AG04450 (cell line): ENCODE measurements around the gene COPRS. TPM values are rescaled to one million over a fixed set of nuclear protein-coding genes. Genes with fewer than 3 reads are reported as not detected.
"Not testable (repeated sequence)": the region's sequence is repeated elsewhere in the genome, so short reads cannot be mapped to it uniquely, and the experiment has no call there.

Experiments
- CTCF ChIA-PET: fragments of 300-600, 350-600 bp; formaldehyde crosslinking; extraction: SDS; loops from one replicate; lab custom pipeline; 2022; ENCODE audit warnings: antibody characterized with exemption, inconsistent platforms; lab: Charles Lee
- POLR2A ChIA-PET: fragments of 350-600 bp; formaldehyde crosslinking; extraction: SDS; loops from one replicate; lab custom pipeline; 2021; ENCODE audit warnings: antibody characterized with exemption, inconsistent platforms; lab: Yijun Ruan, JAX
- DNase-seq: peaks from one replicate; pipeline ENCODE4 v3.0.0-alpha.2; 2011; ENCODE audit warnings: low read depth, low spot score
- H3K27ac ChIP-seq: one replicate; pipeline ENCODE4 v1.5.1; 2012; ENCODE audit warnings: low read depth, low read length, control low read depth
- H3K27me3 ChIP-seq: one replicate; pipeline ENCODE4 v1.6.0; 2012; ENCODE audit warnings: low read length; ENCODE audit not compliant: control insufficient read depth, insufficient read depth
- H3K4me3 ChIP-seq: 2 replicates; pipeline ENCODE4 v1.5.1; 2011; ENCODE audit warnings: mild to moderate bottlenecking, low read depth, low read length, control low read depth
- H3K9me3 ChIP-seq: 2 replicates; pipeline ENCODE4 v1.5.1; 2012; ENCODE audit warnings: low read length; ENCODE audit not compliant: control insufficient read depth, insufficient read depth
- polyA plus RNA-seq: library from polyadenylated mRNA; depleted of rRNA; stranded (reverse); fragments of >200 nt; gene quantifications from 2 replicates; pipeline ENCODE4 v1.2.3, GENCODE V29; 2011
- TF ChIP-seq, protein P1 (sequence below): IDR thresholded peaks from 2 replicates; pipeline ENCODE4 v1.5.1; 2011; ENCODE audit warnings: low read depth, low read length, control low read depth, inconsistent platforms

COPRS gene
- polyA plus RNA-seq, 1 experiment = 61.1 TPM

DNA sequence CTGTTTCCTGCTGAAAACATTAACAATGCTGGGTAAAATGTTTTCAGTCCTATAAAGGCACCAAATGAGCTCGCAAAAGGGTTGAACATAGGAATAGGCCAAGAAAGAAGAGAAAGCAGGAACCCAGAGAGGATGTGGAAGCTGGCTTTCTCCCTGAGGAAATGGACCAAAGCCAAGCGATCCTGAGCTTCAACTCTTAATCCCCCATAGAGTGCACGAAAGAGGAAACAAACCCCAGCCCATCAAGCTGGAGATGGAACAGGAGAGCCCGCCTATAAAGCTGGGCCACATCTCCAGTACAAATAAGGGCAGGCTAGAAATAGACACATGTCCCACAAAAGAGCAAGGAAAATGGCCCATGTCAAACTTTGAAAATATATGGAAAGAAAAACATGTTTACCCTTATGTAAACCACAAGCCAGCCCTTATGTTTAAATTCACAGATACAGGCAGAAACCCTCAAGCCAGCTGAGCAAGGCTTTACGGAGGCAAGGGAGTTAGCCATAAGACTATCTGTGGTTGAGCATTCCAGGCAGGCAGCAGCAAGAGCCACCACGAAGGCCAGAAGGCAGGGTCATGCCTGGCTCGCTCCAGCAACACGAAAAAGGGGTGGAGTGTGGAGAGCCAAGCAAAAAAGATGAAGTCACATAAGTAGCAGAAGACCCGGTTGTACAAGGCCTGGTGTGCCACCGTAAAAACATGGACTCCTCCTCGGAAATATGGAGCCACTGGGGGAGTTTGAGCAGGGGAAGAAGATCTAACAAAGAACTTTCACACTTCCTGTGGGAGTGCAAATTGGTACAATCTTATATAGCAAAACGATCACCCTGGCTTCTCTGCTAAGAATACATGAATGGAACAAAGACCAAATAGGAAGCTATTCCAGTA is 27.8 kb downstream of the COPRS start:
- Histone ChIP-seq H3K4me3 (no peak overlapping the region), H3K27ac (peak overlapping the region; percentile 52), H3K9me3 (peaks cover 7% of the 10 kb centered on the region), H3K27me3 (no peaks in the 10 kb centered on the region)
- ChIA-PET CTCF (interaction anchor here (2.4 kb wide), 1 partner anchor 11 kb away, joined by 17 read pairs; no protein-coding TSS in a partner anchor), POLR2A (no interaction called here)
- no peak for DNase-seq
- TF ChIP-seq, protein P1, sequence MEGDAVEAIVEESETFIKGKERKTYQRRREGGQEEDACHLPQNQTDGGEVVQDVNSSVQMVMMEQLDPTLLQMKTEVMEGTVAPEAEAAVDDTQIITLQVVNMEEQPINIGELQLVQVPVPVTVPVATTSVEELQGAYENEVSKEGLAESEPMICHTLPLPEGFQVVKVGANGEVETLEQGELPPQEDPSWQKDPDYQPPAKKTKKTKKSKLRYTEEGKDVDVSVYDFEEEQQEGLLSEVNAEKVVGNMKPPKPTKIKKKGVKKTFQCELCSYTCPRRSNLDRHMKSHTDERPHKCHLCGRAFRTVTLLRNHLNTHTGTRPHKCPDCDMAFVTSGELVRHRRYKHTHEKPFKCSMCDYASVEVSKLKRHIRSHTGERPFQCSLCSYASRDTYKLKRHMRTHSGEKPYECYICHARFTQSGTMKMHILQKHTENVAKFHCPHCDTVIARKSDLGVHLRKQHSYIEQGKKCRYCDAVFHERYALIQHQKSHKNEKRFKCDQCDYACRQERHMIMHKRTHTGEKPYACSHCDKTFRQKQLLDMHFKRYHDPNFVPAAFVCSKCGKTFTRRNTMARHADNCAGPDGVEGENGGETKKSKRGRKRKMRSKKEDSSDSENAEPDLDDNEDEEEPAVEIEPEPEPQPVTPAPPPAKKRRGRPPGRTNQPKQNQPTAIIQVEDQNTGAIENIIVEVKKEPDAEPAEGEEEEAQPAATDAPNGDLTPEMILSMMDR = no peak

DNA sequence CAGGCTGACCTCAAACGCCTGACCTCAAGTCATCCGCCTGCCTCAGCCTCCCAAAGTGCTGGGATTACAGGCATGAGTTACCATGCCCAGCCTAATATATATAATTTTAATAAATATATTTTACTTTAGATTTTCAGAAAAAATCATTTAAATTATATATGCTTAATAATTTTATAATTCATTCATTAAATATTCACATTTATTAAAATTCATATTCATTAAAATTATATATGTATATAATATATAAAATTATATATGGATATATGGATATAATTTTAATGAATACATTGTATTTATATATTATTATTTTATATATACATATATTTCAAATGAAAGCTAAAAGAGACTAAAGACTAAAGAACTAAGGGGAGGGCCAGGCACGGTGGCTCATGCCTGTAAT is 29.4 kb downstream of the COPRS start:
- POLR2A ChIA-PET = interaction anchor here (0.6 kb wide), 1 partner anchor 220 kb away, joined by 4 read pairs; no protein-coding TSS in a partner anchor

DNA sequence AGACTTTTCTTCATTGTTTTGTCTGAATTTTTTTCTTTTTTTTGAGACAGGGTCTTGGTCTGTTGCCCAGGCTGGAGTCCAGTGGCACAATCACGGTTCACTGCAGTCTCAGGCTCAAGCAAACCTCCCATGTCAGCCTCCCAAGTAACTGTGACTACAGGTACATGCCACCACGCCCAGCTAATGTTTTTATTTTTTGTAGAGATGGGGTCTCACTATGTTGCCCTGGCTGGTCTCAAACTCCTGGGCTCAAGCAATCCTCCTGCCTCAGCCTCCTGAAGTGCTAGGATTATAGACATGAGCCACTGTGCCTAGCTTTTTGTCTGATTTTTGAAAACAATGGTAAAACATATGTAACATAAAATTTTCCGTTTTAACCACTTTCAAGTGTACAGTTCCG is 30.1 kb downstream of the COPRS start:
- POLR2A ChIA-PET, DNase-seq, H3K4me3 ChIP-seq, H3K9me3 ChIP-seq, H3K27ac ChIP-seq, H3K27me3 ChIP-seq: not testable (repeated sequence)
- CTCF ChIA-PET = interaction anchor here (2.0 kb wide), 1 partner anchor 14 kb away, joined by 6 read pairs; no protein-coding TSS in a partner anchor

More for the DNA sequence above, 29.4 kb downstream of the COPRS start:
- no peak for DNase-seq
- Histone ChIP-seq H3K9me3 (peaks cover 7% of the 10 kb centered on the region), H3K27ac (no peak overlapping the region), H3K27me3 (no peaks in the 10 kb centered on the region), H3K4me3 (no peak overlapping the region)
- CTCF ChIA-PET = interaction anchor here (2.0 kb wide), 1 partner anchor 13 kb away, joined by 6 read pairs; no protein-coding TSS in a partner anchor
- TF ChIP-seq, protein P1 = no peak

- POLR2A ChIA-PET = interaction anchor here (0.6 kb wide), 1 partner anchor 486 kb away, joined by 3 read pairs; no protein-coding TSS in a partner anchor
- H3K27me3 ChIP-seq = no peaks in the 10 kb centered on the region
- CTCF ChIA-PET = interaction anchor here (1.4 kb wide), 1 partner anchor 17 kb away, joined by 4 read pairs; no protein-coding TSS in a partner anchor
- H3K27ac ChIP-seq = no peak overlapping the region
- DNase-seq = no peak
- TF ChIP-seq, protein P1 = no peak
- no peaks in the 10 kb centered on the region; the same call in 1 of the 2 replicates for H3K9me3 ChIP-seq
- H3K4me3 ChIP-seq = no peak overlapping the region
Observed at GRCh38 chr17:31825961-31826691, 32.9 kb downstream of the COPRS start.

GRCh38 chr17:31824766-31825360 is 34.2 kb downstream of the COPRS start:
- POLR2A ChIA-PET = no interaction called here
- CTCF ChIA-PET = interaction anchor here (0.6 kb wide), 3 partner anchors 243 to 325 kb away, joined by 3 read pairs; no protein-coding TSS in a partner anchor
- Histone ChIP-seq H3K27me3 (no peaks in the 10 kb centered on the region), H3K9me3 (no peaks in the 10 kb centered on the region; the same call in 1 of the 2 replicates), H3K27ac (no peak overlapping the region), H3K4me3 (no peak overlapping the region)
- no peak for DNase-seq
- TF ChIP-seq, protein P1 = no peak
